Frontal cortex (tissue), 4 donors: ENCODE data around the gene RASSF8. TPM values are rescaled to one million over a fixed set of nuclear protein-coding genes. Genes with fewer than 3 reads are reported as not detected.

ENCODE experiments used
- DNase-seq, 2 donors: peaks; one replicate each; pipeline ENCODE4 v3.0.0; 2012; ENCODE audit warnings: low spot score in 2 of 2
- FAIRE-seq: peaks from 2 replicates; lab custom pipeline; 2012; peaks lifted over from hg19 to GRCh38; lab: Jason Lieb, UNC
- total RNA-seq: library from RNA; depleted of rRNA; stranded (reverse); fragments of >200 nt; gene quantifications from one replicate; pipeline ENCODE4 v1.2.3, GENCODE V29; 2014
- donor health status: control.
- donor health status: control.
- donor health status: control.

Gene RASSF8
- total RNA-seq, 1 donor from 2014 or later: 19.2 TPM

DNA sequence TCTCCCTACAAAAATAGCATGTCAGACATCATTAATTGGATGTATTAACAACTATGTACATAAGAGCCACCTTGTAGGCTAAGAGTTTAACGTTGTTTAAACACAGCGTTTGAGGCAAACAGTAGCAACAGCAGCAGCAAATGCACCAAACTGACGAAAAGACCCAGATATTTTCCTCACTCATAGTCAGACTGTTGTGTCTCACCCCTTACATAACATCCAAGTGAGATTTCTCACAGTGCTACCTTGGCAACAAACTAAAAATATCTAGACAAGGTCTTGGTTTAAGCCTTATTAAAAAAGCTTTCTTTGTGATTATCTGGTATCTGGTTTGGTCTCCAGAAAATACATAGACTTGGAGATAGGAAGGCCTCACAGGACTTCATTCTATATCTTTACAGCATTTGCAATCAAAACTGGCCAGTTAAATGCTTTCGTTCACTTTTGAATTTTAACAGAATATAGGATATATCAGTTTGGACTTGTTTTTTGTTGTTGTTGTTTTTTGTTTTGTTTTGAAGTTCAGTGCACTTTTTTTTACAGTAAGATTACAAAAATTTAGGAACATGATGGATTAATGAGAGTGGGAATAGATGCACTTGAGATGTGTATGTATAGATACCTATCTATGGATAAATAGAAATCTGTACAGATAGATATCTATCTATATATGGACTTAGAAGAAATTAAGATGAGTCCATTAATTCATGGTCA is 162.2 kb downstream of the RASSF8 start:
- FAIRE-seq (no peak), DNase-seq (no peak)

DNA sequence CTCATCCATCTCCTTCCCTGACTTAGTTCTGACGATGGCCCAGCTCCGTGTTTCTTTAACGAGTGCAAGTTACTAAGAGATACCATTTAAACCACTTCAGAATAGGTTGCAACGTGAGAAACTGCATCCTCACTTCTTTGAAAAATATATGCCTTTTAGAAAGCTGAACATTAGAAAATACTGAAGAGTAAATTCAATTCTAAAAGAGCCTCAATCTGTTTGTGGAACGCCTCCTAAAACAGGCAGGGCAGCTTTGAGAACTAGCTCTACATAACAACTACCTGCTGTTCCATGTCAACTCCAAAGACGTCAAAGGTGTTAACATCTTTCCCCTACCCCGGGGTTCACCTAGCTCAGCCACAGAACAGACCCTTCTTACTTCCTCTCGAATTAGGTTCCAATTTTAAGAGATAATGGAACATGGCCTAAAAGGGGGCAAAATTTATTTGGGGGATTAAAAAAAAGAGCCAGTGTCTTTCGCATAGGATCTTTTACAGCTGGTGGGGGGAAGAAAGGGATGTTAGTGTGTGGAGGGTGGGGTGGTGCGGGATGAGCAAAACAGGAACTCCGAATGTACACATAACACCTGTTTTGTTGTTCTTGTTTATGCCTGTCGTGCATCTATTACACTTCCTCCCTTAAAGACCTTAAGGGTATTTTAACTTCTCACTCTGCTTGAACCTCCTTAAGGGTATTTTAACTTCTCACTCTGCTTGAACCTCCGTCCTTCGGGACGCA is 163.0 kb downstream of the RASSF8 start:
- DNase-seq (no peak), FAIRE-seq (no peak)

DNA sequence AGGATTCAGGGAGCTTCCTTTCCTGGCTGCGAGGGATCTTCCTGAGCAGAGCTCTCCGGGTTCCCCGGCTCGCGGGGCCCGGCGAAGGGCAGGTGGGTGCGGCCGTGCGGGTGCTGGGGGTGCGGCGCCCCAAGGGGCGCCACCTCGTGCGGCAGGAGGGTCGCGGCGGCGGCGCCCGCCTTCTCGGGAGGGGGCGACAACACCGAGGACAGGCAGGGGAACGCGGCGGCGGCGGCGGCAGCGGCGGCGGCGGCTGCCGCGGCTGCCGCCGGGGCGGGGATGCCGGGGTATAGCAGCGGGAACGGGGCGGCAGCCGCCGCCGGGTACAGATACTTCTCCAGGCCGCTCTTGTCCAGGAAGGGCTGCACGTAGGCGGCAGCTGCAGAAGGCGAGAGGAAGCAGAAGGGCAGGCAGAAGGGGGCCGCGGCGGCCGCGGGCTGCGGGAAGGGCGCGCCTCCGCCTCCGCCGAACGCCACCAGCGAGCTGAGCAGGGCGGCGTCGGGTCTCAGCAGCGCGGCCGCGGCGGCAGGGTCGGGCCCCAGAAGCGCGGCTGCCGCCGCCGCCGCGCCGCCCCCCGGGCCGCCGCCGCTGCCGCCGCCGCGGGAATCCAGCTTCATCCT is 163.7 kb downstream of the RASSF8 start:
- no peak for FAIRE-seq
- DNase-seq: no peak

DNA sequence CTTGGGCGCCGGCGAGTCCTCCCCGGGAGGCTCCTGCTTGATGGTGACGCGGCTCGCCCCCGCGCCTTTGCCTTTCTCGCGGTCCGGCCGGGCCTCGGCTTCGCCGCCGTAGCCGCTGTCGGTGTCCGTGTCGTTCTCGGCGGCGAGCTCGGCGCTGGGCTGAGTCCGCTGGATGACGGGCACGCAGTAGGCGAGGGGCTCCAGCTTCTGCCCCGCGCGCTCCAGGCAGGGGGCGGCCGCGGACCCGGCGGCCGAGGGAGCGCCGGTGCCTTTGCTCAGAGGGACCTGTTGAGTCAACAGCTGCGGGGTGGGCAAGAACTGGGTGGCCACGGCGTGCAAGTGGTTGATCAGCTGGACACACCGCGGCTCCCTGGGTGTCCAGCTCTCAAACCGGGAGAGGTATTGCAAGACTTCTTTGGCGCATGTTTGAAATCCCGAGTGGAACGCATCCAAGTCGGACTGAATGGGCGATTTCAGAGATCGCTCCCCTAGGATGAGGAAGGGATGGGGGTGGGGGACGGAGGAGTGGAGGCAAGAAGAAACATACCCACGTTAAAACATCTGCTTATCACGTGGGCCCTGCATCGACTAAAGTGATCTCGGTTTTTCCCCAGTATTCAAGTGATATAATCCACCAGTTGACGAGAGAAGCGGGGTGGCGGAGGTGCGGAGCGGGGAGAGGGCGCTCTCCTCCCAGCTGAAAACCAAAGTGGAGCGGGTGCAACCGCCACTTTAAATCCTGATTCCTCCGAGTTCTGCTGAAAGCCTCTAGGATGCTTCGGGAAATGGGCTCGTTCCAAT is 164.4 kb downstream of the RASSF8 start:
- no peak for FAIRE-seq
- peak; percentile 41 to 66 for DNase-seq

DNA sequence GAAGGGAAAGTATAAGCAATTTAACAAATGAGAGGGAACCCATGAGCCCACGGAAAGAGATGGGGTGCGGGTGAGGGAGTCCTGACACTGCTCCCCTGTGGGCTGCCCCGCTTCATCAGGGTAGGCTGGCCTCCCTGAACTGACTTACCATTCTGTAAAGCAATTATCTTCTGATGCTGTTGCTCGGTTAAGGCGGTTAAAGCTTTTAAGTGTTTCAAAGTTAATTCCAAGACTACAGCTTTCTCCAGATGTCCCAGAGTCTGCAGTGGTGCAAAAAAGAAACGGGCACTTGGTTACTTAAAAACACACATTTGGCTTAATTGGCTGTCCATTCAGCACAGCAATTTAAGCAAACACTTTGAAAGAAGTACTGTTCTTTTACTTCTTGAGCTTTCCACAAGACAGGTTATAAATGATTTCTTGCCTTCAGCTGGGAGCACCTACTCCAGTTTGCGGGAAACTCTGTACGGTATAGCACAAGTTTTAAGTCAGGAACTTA is 165.0 kb downstream of the RASSF8 start:
- FAIRE-seq: no peak
- DNase-seq: no peak

DNA sequence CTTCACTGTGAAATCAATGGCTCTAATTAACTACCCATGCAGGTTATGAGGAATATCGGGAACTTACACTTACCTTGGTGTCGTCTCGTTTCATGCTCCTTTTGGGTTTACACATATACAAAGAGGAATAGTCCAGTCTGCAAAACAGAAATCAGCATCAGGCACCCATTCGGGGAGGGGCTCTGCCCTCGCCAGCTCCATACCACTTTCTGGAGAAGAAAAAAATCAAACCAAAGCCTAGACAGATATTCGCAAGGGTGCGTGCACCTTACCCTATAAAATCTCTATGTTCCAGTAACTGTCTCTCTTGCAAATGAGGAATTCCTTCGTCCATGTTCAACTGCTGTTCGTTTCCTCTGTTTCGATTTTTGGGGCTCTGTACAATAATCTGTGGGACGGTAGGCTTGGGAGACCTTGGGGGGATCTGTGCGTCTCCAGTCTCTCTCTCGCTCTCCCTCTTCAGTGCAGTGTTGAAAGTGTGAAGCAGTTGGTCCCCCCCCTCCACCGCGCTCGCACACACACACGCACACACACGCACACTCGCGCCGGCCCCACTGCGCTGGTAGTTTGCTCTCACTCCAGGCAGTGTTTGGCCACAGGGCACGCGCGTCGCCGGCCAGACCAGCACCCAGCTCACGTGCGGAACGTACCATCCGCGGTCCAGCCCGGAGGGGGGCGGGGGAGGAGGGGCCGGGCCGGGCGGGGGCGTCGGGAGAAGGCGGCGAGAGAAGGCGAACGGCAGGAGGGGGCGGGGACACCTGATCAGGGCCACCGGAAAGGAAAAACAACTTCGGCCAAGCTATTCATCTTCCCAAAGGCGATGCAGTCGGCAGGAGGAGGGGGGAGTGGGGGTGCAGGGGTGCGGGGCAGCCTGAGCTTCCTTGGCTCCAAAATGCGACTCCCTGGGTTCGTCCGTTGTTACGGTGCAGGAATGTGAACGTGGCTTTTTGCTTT is 166.2 kb downstream of the RASSF8 start, which contains the start of gene BHLHE41:
Gene BHLHE41, minus strand, starts transcription at position 592 of the 954 bp plus-strand sequence. Its CDS starts 258 bp downstream, at position 334.
- FAIRE-seq: no peak
- DNase-seq: peak; percentile 67 to 76

DNA sequence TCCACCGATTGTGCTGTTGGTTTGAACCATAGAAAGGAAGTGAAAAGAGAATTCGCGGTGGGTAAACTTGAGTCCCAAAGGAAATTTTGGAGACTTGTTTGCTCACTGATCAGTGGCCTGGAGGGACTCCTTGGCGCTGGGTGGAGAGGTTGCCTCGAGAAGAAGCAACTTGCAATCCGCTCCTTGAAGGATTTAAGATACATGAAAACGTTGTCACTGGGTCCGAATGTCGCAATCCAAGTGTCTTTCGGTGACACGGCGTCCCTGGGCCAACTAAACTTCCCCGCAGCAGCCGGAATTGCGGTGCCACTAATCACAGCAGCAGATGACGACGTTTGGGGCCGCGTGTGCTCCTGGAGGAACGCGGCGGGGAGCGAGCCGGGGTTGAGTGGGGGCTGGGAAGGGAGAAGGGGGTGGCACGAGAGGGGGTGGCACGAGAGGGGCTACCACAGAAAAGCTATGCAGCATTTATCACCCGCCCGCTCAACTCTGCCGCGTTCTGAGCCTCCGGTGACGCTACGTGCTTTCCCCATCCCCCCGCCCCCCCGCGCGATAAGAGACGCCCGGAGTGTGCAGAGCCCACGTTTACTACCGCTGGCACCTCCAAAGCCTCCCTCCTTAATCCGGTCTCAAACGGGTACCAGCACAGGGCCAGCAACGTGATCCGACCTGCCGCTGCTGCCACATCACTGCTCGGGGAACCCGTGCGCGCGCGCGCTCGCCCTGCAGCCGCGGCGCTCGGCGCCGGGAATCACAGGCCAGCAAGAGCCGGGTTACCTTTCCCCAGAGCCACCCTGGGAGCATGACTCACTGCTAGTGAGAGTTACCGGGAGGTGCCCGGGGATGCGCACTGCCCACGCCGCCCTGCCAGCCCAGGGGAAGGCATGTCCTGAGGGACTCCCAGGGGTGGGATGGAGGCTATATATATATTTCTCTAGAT is 167.2 kb downstream of the RASSF8 start:
- FAIRE-seq: no peak
- DNase-seq: peak; percentile 67 to 74

DNA sequence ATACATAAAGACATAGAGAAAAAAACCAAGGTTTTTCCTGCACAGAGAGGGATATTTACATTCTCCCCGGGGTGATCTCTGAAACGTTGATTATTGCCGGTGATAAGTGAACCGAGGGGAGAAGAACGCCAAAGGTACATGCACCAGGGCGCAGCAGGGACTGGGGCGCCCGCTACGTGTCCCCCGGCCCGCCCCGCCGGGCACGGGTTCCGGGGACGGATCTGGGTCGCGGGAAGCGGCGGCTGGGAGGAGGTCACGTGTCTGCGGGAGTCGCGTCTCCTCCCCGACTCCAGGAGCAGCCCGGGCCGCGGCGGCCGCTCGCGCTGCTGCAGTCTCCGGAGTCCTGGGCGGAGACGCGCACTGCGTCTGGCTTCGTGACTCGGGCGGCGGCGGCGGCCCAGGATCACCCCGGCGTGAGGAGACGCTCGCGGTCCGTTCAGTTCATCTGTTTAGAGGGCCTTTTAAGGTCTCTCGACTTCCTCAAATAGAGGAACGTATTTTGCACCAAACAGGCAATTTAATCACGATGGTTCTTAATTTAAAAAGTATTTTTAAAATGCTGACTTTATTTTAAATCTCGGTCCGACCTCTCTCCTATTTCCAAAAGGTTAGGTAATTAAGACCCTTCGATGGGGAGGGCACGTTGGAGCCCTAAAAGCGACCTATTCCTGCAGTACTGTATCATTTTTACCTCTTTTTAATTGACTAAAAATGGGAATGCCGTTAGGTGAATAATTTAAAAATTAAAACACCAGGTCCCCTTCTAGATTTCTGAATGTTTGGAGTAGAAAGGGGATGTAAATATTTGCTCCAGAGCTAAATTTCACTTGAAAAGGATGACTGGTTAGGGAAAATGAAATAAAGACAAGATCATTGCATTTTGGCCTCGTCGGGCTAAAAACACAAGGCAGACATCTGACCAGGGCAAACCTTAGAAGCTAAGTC is 168.1 kb downstream of the RASSF8 start:
- FAIRE-seq (no peak), DNase-seq (peak; percentile 83 to 84)

DNA sequence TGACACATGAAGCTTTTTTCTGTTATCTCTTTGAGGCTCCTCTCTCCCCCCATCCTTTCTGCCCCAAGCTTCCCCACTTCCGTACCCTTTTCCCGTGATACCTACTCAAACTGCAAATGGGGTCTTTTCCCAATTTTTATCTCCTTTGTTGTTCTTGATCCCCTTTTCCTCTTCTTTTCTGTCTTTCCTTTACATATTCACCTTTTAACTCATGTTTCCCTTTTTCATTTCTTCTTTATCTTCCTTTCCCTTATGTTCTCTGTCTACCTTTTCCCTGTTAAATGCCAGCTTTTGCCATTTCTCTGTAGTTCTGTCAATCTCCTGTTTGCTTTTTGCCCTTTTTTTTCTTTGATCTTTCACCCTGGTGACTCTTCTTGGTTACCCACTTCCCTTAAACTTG is 168.9 kb downstream of the RASSF8 start:
- FAIRE-seq (no peak), DNase-seq (no peak)

DNA sequence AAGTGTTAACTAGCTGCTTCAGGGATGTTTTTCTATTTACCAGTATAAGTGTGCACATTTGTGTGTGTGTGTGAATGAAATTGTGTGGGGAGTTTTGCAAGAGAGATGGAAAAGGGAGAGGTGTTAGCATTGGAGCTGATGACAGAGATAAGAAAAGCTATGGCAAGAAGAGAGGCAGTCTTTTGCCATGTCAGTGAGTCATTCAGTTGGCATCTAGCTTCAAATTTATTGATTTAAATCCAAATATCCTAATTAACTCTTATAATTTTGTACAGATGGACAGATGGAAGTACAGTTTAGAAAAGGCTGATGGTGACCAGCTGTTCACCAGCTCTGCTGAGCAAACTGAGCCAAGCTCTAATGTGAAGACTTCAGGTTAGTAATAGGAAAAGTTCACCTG is 169.7 kb downstream of the RASSF8 start:
- no peak for DNase-seq
- FAIRE-seq: no peak

Other genes with a start within 250 kb of the RASSF8 start
- gene BHLHE41, start 166.4 kb downstream of the RASSF8 start, total RNA-seq: 0.41 TPM
- gene SSPN, start 236.9 kb downstream of the RASSF8 start, total RNA-seq: 4.1 TPM